Endothelial cell of umbilical vein (primary cell): ENCODE data around the gene ESYT2. TPM values are rescaled to one million over a fixed set of nuclear protein-coding genes. Genes with fewer than 3 reads are reported as not detected.

ENCODE experiments used
- BruUV-seq: library from RNA; stranded (reverse); fragments of 400-500 nt; replicated peaks from 2 replicates; lab custom pipeline; 2021; lab: Mats Ljungman, UMichigan
- CTCF ChIA-PET: fragments of 300-600, 350-600 bp; sonication (Branson Sonifier 250); formaldehyde crosslinking; loops from one replicate; lab custom pipeline; 2021; ENCODE audit warnings: antibody characterized with exemption, inconsistent platforms; lab: Charles Lee
- POLR2A ChIA-PET: fragments of 300-600, 350-600 bp; sonication (Branson Sonifier 250); formaldehyde crosslinking; loops from one replicate; lab custom pipeline; 2021; ENCODE audit warnings: antibody characterized with exemption, inconsistent platforms; lab: Charles Lee
- DNase-seq: peaks from one replicate; pipeline ENCODE4 v3.0.0-alpha.2; 2011; ENCODE audit warnings: low read depth, low spot score
- FAIRE-seq: peaks from 2 replicates; lab custom pipeline; 2011; peaks lifted over from hg19 to GRCh38; lab: Jason Lieb, UNC
- H2AFZ ChIP-seq: 2 replicates; pipeline ENCODE4 v1.6.0; 2012; ENCODE audit warnings: low read depth, low read length, control low read depth, inconsistent platforms
- H3K27ac ChIP-seq: 2 replicates; pipeline ENCODE4 v1.5.1; 2011; ENCODE audit warnings: low read depth, mild to moderate bottlenecking, control low read depth, low read length, moderate library complexity; ENCODE audit not compliant: insufficient read depth
- H3K27me3 ChIP-seq, 2 experiments: 2 replicates each; pipeline versions ENCODE4 v1.6.0 to v1.6.1; 2011; ENCODE audit warnings: low read length in 2 of 2, mixed read lengths in 1 of 2; ENCODE audit not compliant: control insufficient read depth in 2 of 2, insufficient read depth in 2 of 2
- H3K36me3 ChIP-seq, 2 experiments: 2 replicates in 1 of 2; 3 replicates in 1 of 2; pipeline ENCODE4 v1.5.1; 2011; ENCODE audit warnings: low read length in 2 of 2, mild to moderate bottlenecking in 1 of 2, moderate library complexity in 1 of 2; ENCODE audit not compliant: control insufficient read depth in 2 of 2, insufficient read depth in 2 of 2; ENCODE audit errors: extremely low read depth in 1 of 2
- H3K4me1 ChIP-seq: 3 replicates; pipeline ENCODE4 v1.5.1; 2011; ENCODE audit warnings: mild to moderate bottlenecking, low read length; ENCODE audit not compliant: control insufficient read depth, insufficient read depth; ENCODE audit errors: extremely low read depth
- H3K4me2 ChIP-seq: 2 replicates; pipeline ENCODE4 v1.6.1; 2011; ENCODE audit warnings: low read length, control low read depth, mixed read lengths; ENCODE audit not compliant: insufficient read depth
- H3K4me3 ChIP-seq, 3 experiments: fragments of 200-600 bp in 1 of 3; sonication (generic), shearing (Covaris generic) in 1 of 3; replicated peaks in 1 of 3; 2 replicates each; pipeline ENCODE4 v1.5.1; 2011 to 2016; ENCODE audit warnings: control low read depth in 3 of 3, low read length in 3 of 3, mild to moderate bottlenecking in 2 of 3, inconsistent platforms in 1 of 3, low read depth in 1 of 3, moderate library complexity in 1 of 3; ENCODE audit not compliant: insufficient read depth in 1 of 3
- H3K79me2 ChIP-seq: 2 replicates; pipeline ENCODE4 v1.6.0; 2012; ENCODE audit warnings: low read length, inconsistent platforms; ENCODE audit not compliant: control insufficient read depth, insufficient read depth
- H3K9ac ChIP-seq: replicated peaks from 2 replicates; pipeline ENCODE3; 2011; ENCODE audit warnings: low read length, control low read depth; ENCODE audit not compliant: insufficient read depth; ENCODE audit errors: extremely low read depth
- H3K9me1 ChIP-seq: replicated peaks from 3 replicates; pipeline ENCODE4 v1.6.0; 2011; ENCODE audit warnings: mild to moderate bottlenecking, low read length; ENCODE audit not compliant: control insufficient read depth, insufficient read depth; ENCODE audit errors: extremely low read depth
- H3K9me3 ChIP-seq: replicated peaks from 2 replicates; pipeline ENCODE4 v1.5.1; 2012; ENCODE audit warnings: low read length, inconsistent platforms; ENCODE audit not compliant: control insufficient read depth, insufficient read depth
- H4K20me1 ChIP-seq: replicated peaks from 2 replicates; pipeline ENCODE3; 2011; ENCODE audit warnings: mild to moderate bottlenecking, low read length; ENCODE audit not compliant: control insufficient read depth, insufficient read depth; ENCODE audit errors: extremely low read depth
- EZH2 ChIP-seq: IDR thresholded peaks from 2 replicates; pipeline ENCODE4 v1.6.1; 2012; ENCODE audit warnings: borderline replicate concordance, low read depth, mild to moderate bottlenecking, moderate library complexity, low read length, inconsistent platforms; ENCODE audit not compliant: severe bottlenecking
- FOS ChIP-seq: IDR thresholded peaks from 2 replicates; pipeline ENCODE4 v1.6.1; 2011; ENCODE audit warnings: mild to moderate bottlenecking, low read length, moderate library complexity, borderline replicate concordance; ENCODE audit not compliant: insufficient read depth
- GATA2 ChIP-seq: IDR thresholded peaks from 2 replicates; pipeline ENCODE4 v1.7.0; 2011; ENCODE audit warnings: low read depth, mild to moderate bottlenecking, moderate library complexity, mixed read lengths, low read length; ENCODE audit not compliant: insufficient read length, insufficient read depth
- JUN ChIP-seq: IDR thresholded peaks from 2 replicates; pipeline ENCODE4 v1.6.1; 2011; ENCODE audit warnings: borderline replicate concordance, low read depth; ENCODE audit not compliant: insufficient read length, insufficient read depth
- MYC ChIP-seq: IDR thresholded peaks from one replicate; pipeline ENCODE4 v1.6.1; 2011; ENCODE audit warnings: mild to moderate bottlenecking, low read depth, low read length
- POLR2A ChIP-seq: IDR thresholded peaks from 2 replicates; pipeline ENCODE4 v1.6.1; 2012; ENCODE audit warnings: low read depth, mild to moderate bottlenecking, control low read depth, low read length
- POLR2AphosphoS5 ChIP-seq: IDR thresholded peaks from 2 replicates; pipeline ENCODE4 v1.6.1; 2012; ENCODE audit warnings: low read depth, mild to moderate bottlenecking, control low read depth, low read length, moderate library complexity; ENCODE audit not compliant: insufficient read depth
- dilution Hi-C: fragments of 300-500 bp; cut with MboI; formaldehyde crosslinking; loops from one replicate; pipeline ENCODE4 v1.15.0; 2019; ENCODE audit warnings: low sequenced_read_pairs; ENCODE audit not compliant: extremely low pct_ligation_motif_present
- intact Hi-C: fragments of 100-400 bp; cut with micrococcal nuclease; formaldehyde crosslinking; loops from one replicate; pipeline ENCODE4 v1.10.0; 2022
- polyA plus RNA-seq, 4 experiments: library from polyadenylated mRNA; depleted of rRNA in 3 of 4; stranded (reverse) in 3 of 4; unstranded in 1 of 4; fragments of >200 nt; gene quantifications; 2 replicates each; pipeline versions ENCODE4 v1.2.1 to v1.2.3, GENCODE V29; 2011 to 2012; ENCODE audit warnings: missing spikeins in 1 of 4
- total RNA-seq: library from RNA; stranded (reverse); gene quantifications from 2 replicates; pipeline ENCODE4 v1.2.3, GENCODE V29; 2021
- TF ChIP-seq, protein P1 (sequence below), 2 donors: IDR thresholded peaks; 1 replicate in 1 of 2; 2 replicates in 1 of 2; pipeline ENCODE4 v1.5.1; 2011; ENCODE audit warnings: low read length in 2 of 2, mild to moderate bottlenecking in 2 of 2, moderate library complexity in 2 of 2, control low read depth in 1 of 2, inconsistent platforms in 1 of 2, low read depth in 1 of 2; ENCODE audit not compliant: insufficient read depth in 1 of 2; ENCODE audit errors: extremely low read depth in 1 of 2
- TF ChIP-seq, protein P2 (sequence below): IDR thresholded peaks from 2 replicates; pipeline ENCODE4 v1.6.1; 2011; ENCODE audit not compliant: insufficient read depth, insufficient read length

The ESYT2 gene
- total and polyA plus RNA-seq, 2 donors (not counting 3 experiments of a cell fraction or from before 2014, with no cell fraction given) = 18.8 to 46.6 TPM

DNA sequence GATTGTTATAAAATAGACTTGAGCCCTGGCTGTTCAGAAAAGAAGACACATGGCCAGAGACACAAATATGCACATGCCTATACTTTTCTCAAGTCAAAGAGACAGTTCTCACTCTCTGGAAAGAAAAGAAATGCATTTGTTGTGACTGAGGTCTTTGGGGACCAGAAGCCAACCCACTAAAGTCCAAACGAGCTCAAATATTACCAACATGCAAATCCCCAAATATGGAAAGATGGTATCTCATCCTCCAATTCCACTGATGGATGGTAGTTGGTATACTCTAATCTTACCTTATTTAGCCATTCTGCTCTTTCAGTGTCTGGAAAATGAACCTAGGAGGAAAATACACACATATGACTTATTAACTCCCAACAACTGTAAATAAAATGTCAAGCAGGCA, 30.6 kb downstream of the ESYT2 start:
- Histone ChIP-seq H3K9ac (no peak overlapping the region), H3K27ac (no peak overlapping the region), H3K79me2 (peaks cover 26% of the 10 kb centered on the region), H2AFZ (no peak overlapping the region), H3K9me1 (no peaks in the 10 kb centered on the region), H3K4me3 (no peak overlapping the region), H3K4me2 (no peak overlapping the region), H3K9me3 (no peaks in the 10 kb centered on the region), H4K20me1 (no peaks in the 10 kb centered on the region), H3K4me1 (no peaks in the 10 kb centered on the region), H3K36me3 (peaks cover 0 to 14% of the 10 kb centered on the region in 2 experiments), H3K27me3 (no peaks in the 10 kb centered on the region)
- dilution Hi-C loops (no loop called here), intact Hi-C loops (no loop called here)
- FAIRE-seq (no peak), DNase-seq (no peak)
- TF ChIP-seq GATA2 (no peak), EZH2 (no peak), FOS (no peak), MYC (no peak), JUN (no peak), POLR2AphosphoS5 (no peak), POLR2A (no peak)
- TF ChIP-seq, protein P1, sequence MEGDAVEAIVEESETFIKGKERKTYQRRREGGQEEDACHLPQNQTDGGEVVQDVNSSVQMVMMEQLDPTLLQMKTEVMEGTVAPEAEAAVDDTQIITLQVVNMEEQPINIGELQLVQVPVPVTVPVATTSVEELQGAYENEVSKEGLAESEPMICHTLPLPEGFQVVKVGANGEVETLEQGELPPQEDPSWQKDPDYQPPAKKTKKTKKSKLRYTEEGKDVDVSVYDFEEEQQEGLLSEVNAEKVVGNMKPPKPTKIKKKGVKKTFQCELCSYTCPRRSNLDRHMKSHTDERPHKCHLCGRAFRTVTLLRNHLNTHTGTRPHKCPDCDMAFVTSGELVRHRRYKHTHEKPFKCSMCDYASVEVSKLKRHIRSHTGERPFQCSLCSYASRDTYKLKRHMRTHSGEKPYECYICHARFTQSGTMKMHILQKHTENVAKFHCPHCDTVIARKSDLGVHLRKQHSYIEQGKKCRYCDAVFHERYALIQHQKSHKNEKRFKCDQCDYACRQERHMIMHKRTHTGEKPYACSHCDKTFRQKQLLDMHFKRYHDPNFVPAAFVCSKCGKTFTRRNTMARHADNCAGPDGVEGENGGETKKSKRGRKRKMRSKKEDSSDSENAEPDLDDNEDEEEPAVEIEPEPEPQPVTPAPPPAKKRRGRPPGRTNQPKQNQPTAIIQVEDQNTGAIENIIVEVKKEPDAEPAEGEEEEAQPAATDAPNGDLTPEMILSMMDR (IDR thresholded peaks at IDR 0.05; ENCODE audit: extremely low read depth in 1 of 2, insufficient read depth in 1 of 2, low read depth in 1 of 2, low read length in 2 of 2) = no peak
- TF ChIP-seq, protein P2, sequence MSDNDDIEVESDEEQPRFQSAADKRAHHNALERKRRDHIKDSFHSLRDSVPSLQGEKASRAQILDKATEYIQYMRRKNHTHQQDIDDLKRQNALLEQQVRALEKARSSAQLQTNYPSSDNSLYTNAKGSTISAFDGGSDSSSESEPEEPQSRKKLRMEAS = no peak
- BruUV-seq = no TSS peak
- ChIA-PET CTCF (interaction anchor here (0.7 kb wide), 1 partner anchor 102 kb away, joined by 4 read pairs; no protein-coding TSS in a partner anchor), POLR2A (no interaction called here)
